Measurements from ENCODE around the gene CDKN2AIP.

CDKN2AIP gene

DNA sequence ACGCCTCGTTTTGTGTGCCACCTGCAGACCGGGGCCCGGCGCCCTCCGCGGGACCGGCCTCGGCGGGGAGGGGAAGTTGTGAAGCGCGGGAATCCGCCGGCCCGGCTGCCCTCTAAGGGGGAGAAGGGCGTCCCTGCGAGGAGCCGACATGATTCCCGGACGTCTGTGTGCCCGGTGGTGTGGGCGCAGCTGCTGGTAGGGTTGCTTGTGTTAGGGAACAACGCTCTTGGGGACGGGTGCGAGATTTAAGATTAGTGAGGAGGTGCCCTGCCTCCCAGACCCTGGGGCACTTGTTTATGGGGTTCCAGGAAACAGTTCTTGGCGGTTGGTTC is 627 bp downstream of the CDKN2AIP start:
- no peaks in the 10 kb centered on the region for H3K27me3 ChIP-seq (ENCODE audit: insufficient read depth, low read length, poor library complexity)
- no peak overlapping the region for H4K5ac ChIP-seq (ENCODE audit: low read length)
- H2BK5ac ChIP-seq (ENCODE audit: low read length), result peak overlapping the region; percentile 43
- H3K9ac ChIP-seq (ENCODE audit: low read length), result peak overlapping the region; percentile 96
- peaks cover 12% of the 10 kb centered on the region for H3K79me2 ChIP-seq (ENCODE audit: control insufficient read depth, insufficient read depth, low read length)
- H3K4me2 ChIP-seq (ENCODE audit: low read length), result peak overlapping the region; percentile 68
- peaks cover 8% of the 10 kb centered on the region for H3K79me1 ChIP-seq (ENCODE audit: low read length)
- peak overlapping the region; percentile 98 for H3K56ac ChIP-seq (ENCODE audit: low read length)
- peak overlapping the region; percentile 99 for H3K27ac ChIP-seq (ENCODE audit: low read depth, low read length)
- H3K36me3 ChIP-seq (ENCODE audit: control insufficient read depth, insufficient read depth, low read length), result peaks cover 5% of the 10 kb centered on the region
- H2AK5ac ChIP-seq (ENCODE audit: low read length), result no peak overlapping the region
- peak overlapping the region; percentile 97 for H3K23ac ChIP-seq (ENCODE audit: low read length)
- H2BK120ac ChIP-seq (ENCODE audit: low read depth, low read length), result no peak overlapping the region
- no peaks in the 10 kb centered on the region for H3K4me1 ChIP-seq (ENCODE audit: control insufficient read depth, low read depth, low read length)
- H2BK15ac ChIP-seq (replicated peaks; ENCODE audit: low read depth), result no peak overlapping the region
- H4K8ac ChIP-seq (ENCODE audit: low read depth, low read length), result no peak overlapping the region
- no CpG with 5 or more reads among the region's 26 CpGs for WGBS (ENCODE audit: extremely low coverage, insufficient coverage, low lambda C conversion rate)
- H3K4ac ChIP-seq (ENCODE audit: low read depth, low read length), result peak overlapping the region; percentile 74
- DNase-seq, result peak; percentile 53
- peak overlapping the region; percentile 3 for H3K18ac ChIP-seq (ENCODE audit: low read length)
- peak overlapping the region; percentile 93 for H3K4me3 ChIP-seq (ENCODE audit: low read length)

DNA sequence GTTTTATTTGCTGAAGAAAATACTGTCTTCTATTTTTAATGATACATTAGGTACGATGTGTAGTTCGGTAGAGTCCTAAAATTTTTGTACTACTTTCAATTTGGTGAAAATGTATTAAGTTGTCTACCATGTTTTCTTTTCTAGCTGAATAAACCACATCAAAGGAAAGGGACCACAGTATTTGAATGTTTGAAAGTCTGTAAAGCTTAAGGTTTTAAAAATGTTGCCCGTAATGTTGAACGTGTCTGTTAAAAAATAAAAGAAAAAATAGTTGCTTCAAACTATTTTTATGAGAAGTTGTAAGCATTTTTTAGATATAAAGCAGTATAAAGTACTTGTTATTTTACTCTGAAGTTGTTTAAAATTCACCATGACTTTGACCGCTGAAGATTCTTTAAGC is 3.2 kb downstream of the CDKN2AIP start:
- no peak overlapping the region for H3K4me3 ChIP-seq (ENCODE audit: low read length)
- no peak overlapping the region for H3K27ac ChIP-seq (ENCODE audit: low read depth, low read length)
- no peak overlapping the region for H3K4ac ChIP-seq (ENCODE audit: low read depth, low read length)
- peaks cover 5% of the 10 kb centered on the region for H3K36me3 ChIP-seq (ENCODE audit: control insufficient read depth, insufficient read depth, low read length)
- H3K79me2 ChIP-seq (ENCODE audit: control insufficient read depth, insufficient read depth, low read length), result peaks cover 12% of the 10 kb centered on the region
- no peak overlapping the region for H3K18ac ChIP-seq (ENCODE audit: low read length)
- H3K4me1 ChIP-seq (ENCODE audit: control insufficient read depth, low read depth, low read length), result no peaks in the 10 kb centered on the region
- H2BK120ac ChIP-seq (ENCODE audit: low read depth, low read length), result no peak overlapping the region
- H4K5ac ChIP-seq (ENCODE audit: low read length), result no peak overlapping the region
- H4K8ac ChIP-seq (ENCODE audit: low read depth, low read length), result no peak overlapping the region
- no peak overlapping the region for H3K4me2 ChIP-seq (ENCODE audit: low read length)
- no peak for DNase-seq
- H3K27me3 ChIP-seq (ENCODE audit: insufficient read depth, low read length, poor library complexity), result no peaks in the 10 kb centered on the region
- H3K9ac ChIP-seq (ENCODE audit: low read length), result no peak overlapping the region
- peaks cover 8% of the 10 kb centered on the region for H3K79me1 ChIP-seq (ENCODE audit: low read length)
- H3K23ac ChIP-seq (ENCODE audit: low read length), result no peak overlapping the region
- no peak overlapping the region for H2AK5ac ChIP-seq (ENCODE audit: low read length)
- H2BK5ac ChIP-seq (ENCODE audit: low read length), result no peak overlapping the region
- no peak overlapping the region for H3K56ac ChIP-seq (ENCODE audit: low read length)
- WGBS (ENCODE audit: extremely low coverage, insufficient coverage, low lambda C conversion rate), result no CpG with 5 or more reads among the region's 5 CpGs
- H2BK15ac ChIP-seq (replicated peaks; ENCODE audit: low read depth), result no peak overlapping the region

DNA sequence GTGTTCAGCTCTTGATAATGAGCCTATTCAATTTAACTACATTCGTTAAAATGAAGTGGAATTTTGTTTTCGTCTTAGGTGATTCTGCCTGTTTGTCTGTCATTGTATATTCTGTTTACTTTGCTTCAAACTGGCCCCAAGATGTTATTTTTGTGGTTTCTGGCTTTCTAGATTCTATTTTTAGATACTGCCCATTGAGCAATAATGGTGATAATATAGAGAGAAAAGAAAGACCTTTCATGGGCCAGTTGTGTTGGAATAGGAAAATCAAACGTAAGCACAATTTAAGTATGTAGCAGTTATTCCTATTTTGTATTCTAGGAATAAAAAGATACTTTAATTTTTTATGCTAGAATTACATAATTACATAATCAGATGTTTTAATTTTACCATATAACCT is 4.0 kb downstream of the CDKN2AIP start:
- no peak overlapping the region for H3K56ac ChIP-seq (ENCODE audit: low read length)
- H2BK120ac ChIP-seq (ENCODE audit: low read depth, low read length), result no peak overlapping the region
- no peak overlapping the region for H4K8ac ChIP-seq (ENCODE audit: low read depth, low read length)
- no peaks in the 10 kb centered on the region for H3K4me1 ChIP-seq (ENCODE audit: control insufficient read depth, low read depth, low read length)
- H3K4ac ChIP-seq (ENCODE audit: low read depth, low read length), result no peak overlapping the region
- no peak overlapping the region for H4K5ac ChIP-seq (ENCODE audit: low read length)
- no peak for DNase-seq
- no peak overlapping the region for H3K23ac ChIP-seq (ENCODE audit: low read length)
- H3K27ac ChIP-seq (ENCODE audit: low read depth, low read length), result no peak overlapping the region
- no peak overlapping the region for H3K9ac ChIP-seq (ENCODE audit: low read length)
- no peak overlapping the region for H3K4me3 ChIP-seq (ENCODE audit: low read length)
- H3K27me3 ChIP-seq (ENCODE audit: insufficient read depth, low read length, poor library complexity), result no peaks in the 10 kb centered on the region
- no peak overlapping the region for H2AK5ac ChIP-seq (ENCODE audit: low read length)
- peaks cover 8% of the 10 kb centered on the region for H3K79me1 ChIP-seq (ENCODE audit: low read length)
- peaks cover 5% of the 10 kb centered on the region for H3K36me3 ChIP-seq (ENCODE audit: control insufficient read depth, insufficient read depth, low read length)
- H3K18ac ChIP-seq (ENCODE audit: low read length), result no peak overlapping the region
- peaks cover 12% of the 10 kb centered on the region for H3K79me2 ChIP-seq (ENCODE audit: control insufficient read depth, insufficient read depth, low read length)
- no peak overlapping the region for H2BK5ac ChIP-seq (ENCODE audit: low read length)
- H3K4me2 ChIP-seq (ENCODE audit: low read length), result no peak overlapping the region
- no peak overlapping the region for H2BK15ac ChIP-seq (replicated peaks; ENCODE audit: low read depth)
- WGBS (ENCODE audit: extremely low coverage, insufficient coverage, low lambda C conversion rate), result no CpG with 5 or more reads among the region's 3 CpGs

DNA sequence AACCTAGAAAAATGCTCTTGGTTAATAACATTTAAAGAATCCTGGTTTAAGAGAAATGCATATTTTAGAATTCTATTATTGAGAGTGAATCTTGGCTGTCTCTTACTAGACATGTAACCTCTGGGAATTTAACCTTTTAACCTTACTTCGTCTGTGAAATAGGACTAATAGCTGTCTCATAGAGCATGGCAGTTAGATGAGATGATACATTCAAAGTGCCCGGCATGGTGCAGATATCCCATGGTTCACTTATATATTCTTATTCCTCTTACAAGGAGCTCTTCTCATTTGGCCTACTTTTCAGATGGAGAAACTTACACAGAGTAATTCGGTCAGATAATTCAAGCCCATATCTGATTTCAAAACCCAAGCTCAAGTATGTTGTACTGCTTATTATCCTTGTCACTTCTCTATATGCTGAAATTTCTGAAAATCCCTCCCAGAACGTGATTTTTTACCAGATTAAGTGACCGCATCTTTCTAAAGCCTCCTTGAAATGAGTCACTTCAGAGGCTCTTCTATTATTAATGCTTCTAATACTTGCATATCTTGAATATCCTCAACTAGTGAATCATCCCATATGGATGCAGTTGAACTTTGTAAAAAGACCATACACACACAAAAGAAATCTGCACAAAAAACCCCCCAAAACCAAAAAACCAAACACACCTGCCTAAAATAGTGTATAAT is 4.9 kb downstream of the CDKN2AIP start:
- Histone ChIP-seq H2BK120ac (ENCODE audit: low read depth, low read length) (no peak overlapping the region), H2BK5ac (ENCODE audit: low read length) (no peak overlapping the region), H3K4me1 (ENCODE audit: control insufficient read depth, low read depth, low read length) (no peaks in the 10 kb centered on the region), H3K4me3 (ENCODE audit: low read length) (no peak overlapping the region), H2AK5ac (ENCODE audit: low read length) (no peak overlapping the region), H3K4me2 (ENCODE audit: low read length) (no peak overlapping the region), H2BK15ac (replicated peaks; ENCODE audit: low read depth) (no peak overlapping the region), H3K27ac (ENCODE audit: low read depth, low read length) (no peak overlapping the region), H3K4ac (ENCODE audit: low read depth, low read length) (no peak overlapping the region), H3K56ac (ENCODE audit: low read length) (no peak overlapping the region), H3K23ac (ENCODE audit: low read length) (no peak overlapping the region), H3K79me2 (ENCODE audit: control insufficient read depth, insufficient read depth, low read length) (peaks cover 12% of the 10 kb centered on the region), H4K5ac (ENCODE audit: low read length) (no peak overlapping the region), H3K9ac (ENCODE audit: low read length) (no peak overlapping the region), H3K79me1 (ENCODE audit: low read length) (peaks cover 8% of the 10 kb centered on the region), H3K27me3 (ENCODE audit: insufficient read depth, low read length, poor library complexity) (no peaks in the 10 kb centered on the region), H4K8ac (ENCODE audit: low read depth, low read length) (no peak overlapping the region), H3K36me3 (ENCODE audit: control insufficient read depth, insufficient read depth, low read length) (peaks cover 5% of the 10 kb centered on the region), H3K18ac (ENCODE audit: low read length) (no peak overlapping the region)
- WGBS (ENCODE audit: extremely low coverage, insufficient coverage, low lambda C conversion rate), result no CpG with 5 or more reads among the region's 5 CpGs
- DNase-seq, result no peak

DNA sequence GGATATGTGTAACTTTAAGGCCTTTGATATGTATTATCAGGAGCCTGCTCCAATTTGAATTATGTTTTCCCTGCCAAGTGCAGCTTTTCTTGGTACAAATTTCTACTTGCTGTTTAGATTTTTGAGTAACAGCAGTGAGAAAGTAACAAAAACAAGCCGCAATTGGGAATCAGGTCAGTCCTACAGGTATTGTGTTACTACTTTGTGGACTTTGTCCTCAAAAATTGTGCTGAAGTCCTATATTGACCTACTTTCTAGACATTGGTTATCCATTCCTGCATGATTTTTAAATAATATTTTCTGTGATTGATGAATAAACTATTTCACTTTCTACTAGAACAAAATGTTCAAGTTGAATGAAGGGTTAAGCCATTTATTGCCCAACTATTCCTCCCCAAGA is 5.7 kb downstream of the CDKN2AIP start:
- no peak overlapping the region for H3K23ac ChIP-seq (ENCODE audit: low read length)
- H3K27ac ChIP-seq (ENCODE audit: low read depth, low read length), result no peak overlapping the region

More for the DNA sequence above, 5.7 kb downstream of the CDKN2AIP start:
- H3K79me2 ChIP-seq (ENCODE audit: control insufficient read depth, insufficient read depth, low read length), result peaks cover 9% of the 10 kb centered on the region
- no peak overlapping the region for H2AK5ac ChIP-seq (ENCODE audit: low read length)
- no CpG with 5 or more reads among the region's 1 CpG for WGBS (ENCODE audit: extremely low coverage, insufficient coverage, low lambda C conversion rate)
- no peak overlapping the region for H3K4me2 ChIP-seq (ENCODE audit: low read length)
- no peak overlapping the region for H3K9ac ChIP-seq (ENCODE audit: low read length)
- DNase-seq, result no peak
- H4K5ac ChIP-seq (ENCODE audit: low read length), result no peak overlapping the region
- H2BK15ac ChIP-seq (replicated peaks; ENCODE audit: low read depth), result no peak overlapping the region
- H3K36me3 ChIP-seq (ENCODE audit: control insufficient read depth, insufficient read depth, low read length), result peaks cover 5% of the 10 kb centered on the region
- no peak overlapping the region for H3K4ac ChIP-seq (ENCODE audit: low read depth, low read length)
- no peaks in the 10 kb centered on the region for H3K4me1 ChIP-seq (ENCODE audit: control insufficient read depth, low read depth, low read length)
- no peak overlapping the region for H4K8ac ChIP-seq (ENCODE audit: low read depth, low read length)
- no peaks in the 10 kb centered on the region for H3K27me3 ChIP-seq (ENCODE audit: insufficient read depth, low read length, poor library complexity)
- no peak overlapping the region for H3K18ac ChIP-seq (ENCODE audit: low read length)
- H3K56ac ChIP-seq (ENCODE audit: low read length), result no peak overlapping the region
- no peak overlapping the region for H3K4me3 ChIP-seq (ENCODE audit: low read length)
- no peak overlapping the region for H2BK120ac ChIP-seq (ENCODE audit: low read depth, low read length)
- H3K79me1 ChIP-seq (ENCODE audit: low read length), result peaks cover 8% of the 10 kb centered on the region
- H2BK5ac ChIP-seq (ENCODE audit: low read length), result no peak overlapping the region

Data from mesendoderm (in vitro differentiated cells).